Measurements from ENCODE around the gene C2orf74. TPM values are rescaled to one million over a fixed set of nuclear protein-coding genes. Genes with fewer than 3 reads are reported as not detected.

The C2orf74 gene
- total and polyA plus RNA-seq, 9 of the 15 experiments (the other 6 are each of a cell fraction or from before 2014, with no cell fraction given), result not detected

DNA sequence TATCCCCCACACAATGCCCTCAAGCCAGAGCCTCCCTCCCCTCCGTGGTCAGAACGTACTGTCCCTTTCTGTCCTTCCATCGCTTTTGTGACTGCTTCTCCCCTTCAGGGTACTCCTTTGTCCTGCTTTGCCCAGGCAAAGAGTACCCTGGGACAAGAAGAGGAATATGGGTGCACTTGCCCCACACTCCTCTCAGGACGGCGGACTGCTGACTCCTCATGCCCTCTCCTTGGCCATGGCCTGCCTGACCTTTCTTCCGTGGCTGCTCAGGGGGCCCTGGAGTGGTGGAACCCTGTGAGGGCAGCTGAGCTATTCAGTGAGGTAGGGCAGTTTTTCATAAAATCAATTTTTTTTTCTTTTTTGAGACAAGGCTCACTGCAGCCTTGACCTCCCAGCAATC is 18.7 kb downstream of the C2orf74 start:
- Histone ChIP-seq H3K4me1 (replicated peaks in 1 of 2; ENCODE audit: control insufficient read depth in 2 of 2, insufficient read depth in 2 of 2, low read length in 2 of 2) (peaks cover 30 to 45% of the 10 kb centered on the region in 2 experiments), H3K27ac (ENCODE audit: extremely low read depth, low read depth, low read length) (no peak overlapping the region; the same call in 2 of the 3 replicates), H3K9me3 (replicated peaks; ENCODE audit: control insufficient read depth, insufficient read depth, low read depth, low read length) (peaks cover 3% of the 10 kb centered on the region), H3K79me2 (ENCODE audit: control insufficient read depth, insufficient read depth, low read length) (peaks cover 52% of the 10 kb centered on the region), H3K36me3 (ENCODE audit: control insufficient read depth, insufficient read depth, low read length) (peaks cover 68% of the 10 kb centered on the region), H3K4me3 (no peak overlapping the region), H3K27me3 (ENCODE audit: control insufficient read depth in 2 of 2, insufficient read depth in 2 of 2, low read length in 2 of 2) (no peaks in the 10 kb centered on the region), H4K20me1 (replicated peaks; ENCODE audit: control insufficient read depth, insufficient read depth, low read length) (no peaks in the 10 kb centered on the region), H3K9ac (ENCODE audit: insufficient read depth in 1 of 2, low read depth in 2 of 2, low read length in 2 of 2) (peak overlapping the region in 1 of 2 experiments; percentile 88; a peak in 2 of 4 replicates), H3K4me2 (ENCODE audit: insufficient read depth, low read length) (no peak overlapping the region), H2AFZ (ENCODE audit: low read depth, low read length) (no peak overlapping the region), H3K9me1 (ENCODE audit: control insufficient read depth, insufficient read depth, low read length) (no peaks in the 10 kb centered on the region)
- intact Hi-C loops (cut with micrococcal nuclease) (no loop called here), in situ Hi-C loops (cut with MboI) (no loop called here)
- ATAC-seq (no peak), FAIRE-seq (no peak), DNase-seq (ENCODE audit: extremely low read depth in 1 of 4, low spot score in 3 of 4) (no peak)
- no TSS peak for BruUV-seq (replicated peaks)
- ChIA-PET POLR2A (interaction anchor here (1.2 kb wide), 1 partner anchor 18 kb away, joined by 5 read pairs; no protein-coding TSS in a partner anchor), CTCF (ENCODE audit: low intra/inter-chr PET ratio) (no interaction called here)
- TF ChIP-seq RBFOX2 (IDR thresholded peaks at IDR 0.05; ENCODE audit: low read depth, low read length) (0 out of 2 replicates have a peak, but pooled peaks have one; percentile 5), DACH1 (IDR thresholded peaks at IDR 0.05; ENCODE audit: partially characterized antibody) (no peak), CXXC5 (CRISPR knock-in tag; IDR thresholded peaks at IDR 0.05) (no peak)
- WGBS (ENCODE audit: insufficient coverage, low coverage, missing lambda C conversion rate), result 96% methylated on average over 6 of the region's 6 CpGs

DNA sequence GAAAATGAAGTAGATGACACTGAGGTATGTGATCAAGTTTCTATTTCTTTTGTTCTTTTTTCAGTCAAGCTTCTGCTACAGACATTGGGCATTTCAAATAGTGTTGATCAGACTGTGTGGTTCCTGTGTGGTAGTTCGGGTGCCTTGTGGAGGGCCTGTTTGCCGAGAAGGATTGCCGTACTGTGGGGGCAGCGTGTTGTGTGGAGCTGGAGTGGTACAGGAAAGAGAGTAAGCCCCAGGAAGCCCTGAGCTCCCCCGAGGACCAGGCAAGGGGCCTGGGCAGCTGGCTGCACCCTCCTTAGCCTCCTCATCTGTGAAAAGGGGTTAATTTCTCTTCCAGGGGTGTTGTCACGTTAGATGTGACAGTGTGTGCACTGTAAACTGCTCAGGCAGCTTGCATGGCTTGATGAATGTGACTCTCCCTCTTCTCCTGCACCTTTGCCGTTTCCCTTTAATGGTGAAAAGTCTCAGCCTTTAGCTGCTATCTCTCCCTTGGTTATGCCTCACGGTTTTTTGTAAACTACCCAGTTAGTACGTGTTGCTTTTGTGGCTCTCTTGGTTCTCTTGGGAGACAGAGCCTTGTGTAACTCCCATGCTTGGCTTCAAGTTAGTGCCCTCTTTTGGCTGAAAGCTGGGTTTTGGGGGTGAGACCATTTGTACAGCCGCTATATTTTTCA is 19.5 kb downstream of the C2orf74 start:
- DNase-seq (ENCODE audit: extremely low read depth in 1 of 4, low spot score in 3 of 4) (no peak), ATAC-seq (no peak), FAIRE-seq (no peak)
- no TSS peak for BruUV-seq (replicated peaks)
- in situ Hi-C loops (cut with MboI), result no loop called here
- Histone ChIP-seq H3K4me1 (replicated peaks in 1 of 2; ENCODE audit: control insufficient read depth in 2 of 2, insufficient read depth in 2 of 2, low read length in 2 of 2) (peaks cover 25 to 37% of the 10 kb centered on the region in 2 experiments), H3K79me2 (ENCODE audit: control insufficient read depth, insufficient read depth, low read length) (peaks cover 52% of the 10 kb centered on the region), H4K20me1 (replicated peaks; ENCODE audit: control insufficient read depth, insufficient read depth, low read length) (no peaks in the 10 kb centered on the region), H2AFZ (ENCODE audit: low read depth, low read length) (no peak overlapping the region), H3K27me3 (ENCODE audit: control insufficient read depth in 2 of 2, insufficient read depth in 2 of 2, low read length in 2 of 2) (no peaks in the 10 kb centered on the region), H3K36me3 (ENCODE audit: control insufficient read depth, insufficient read depth, low read length) (peaks cover 76% of the 10 kb centered on the region), H3K4me2 (ENCODE audit: insufficient read depth, low read length) (no peak overlapping the region; the same call in 1 of the 2 replicates), H3K9ac (ENCODE audit: insufficient read depth in 1 of 2, low read depth in 2 of 2, low read length in 2 of 2) (peak overlapping the region in 1 of 2 experiments; percentile 60; a peak in 1 of 4 replicates), H3K9me3 (replicated peaks; ENCODE audit: control insufficient read depth, insufficient read depth, low read depth, low read length) (peaks cover 3% of the 10 kb centered on the region), H3K4me3 (no peak overlapping the region), H3K9me1 (ENCODE audit: control insufficient read depth, insufficient read depth, low read length) (no peaks in the 10 kb centered on the region), H3K27ac (ENCODE audit: extremely low read depth, low read depth, low read length) (no peak overlapping the region)
- ChIA-PET CTCF (ENCODE audit: low intra/inter-chr PET ratio) (no interaction called here), POLR2A (no interaction called here)
- 92% methylated on average over 10 of the region's 10 CpGs for WGBS (ENCODE audit: insufficient coverage, low coverage, missing lambda C conversion rate)
- intact Hi-C loops (cut with micrococcal nuclease), result no loop called here
- TF ChIP-seq ARID3B (CRISPR knock-in tag; IDR thresholded peaks at IDR 0.05; ENCODE audit: borderline replicate concordance) (no peak), ZNF707 (CRISPR knock-in tag; conservative IDR thresholded peaks at IDR 0.05) (no peak), ETV1 (tag; conservative IDR thresholded peaks at IDR 0.05; ENCODE audit: low read depth) (no peak)
